ENCODE results near the gene ELMOD3.

GRCh38 chr2:85355073-85355410 lies 473 bp downstream of the ELMOD3 start:
- TF ChIP-seq CTCF (IDR thresholded peaks at IDR 0.05): no peak
- TF ChIP-seq POLR2A (IDR thresholded peaks at IDR 0.05): no peak
